ENCODE measurements around the gene RECQL5. TPM values are rescaled to one million over a fixed set of nuclear protein-coding genes. Genes with fewer than 3 reads are reported as not detected.

The RECQL5 gene
- total RNA-seq, 1 experiment from 2014 or later, result 71.3 TPM

- DNase-seq, result no peak
- BruUV-seq (replicated peaks), result no TSS peak
- Mint-ChIP-seq H3K9me3 (ENCODE audit: low read depth, unreplicated experiment) (no peaks in the 10 kb centered on the region), H3K36me3 (ENCODE audit: insufficient read depth, unreplicated experiment) (peaks cover 41% of the 10 kb centered on the region), H3K4me1 (ENCODE audit: low read depth, unreplicated experiment) (peaks cover 14% of the 10 kb centered on the region), H3K4me3 (ENCODE audit: low read depth, unreplicated experiment) (no peak overlapping the region), H3K27ac (ENCODE audit: unreplicated experiment) (no peak overlapping the region), H3K27me3 (ENCODE audit: unreplicated experiment) (no peaks in the 10 kb centered on the region)
- intact Hi-C loops (cut with micrococcal nuclease; ENCODE audit: unreplicated experiment), result no loop called here
- TF ChIP-seq CTCF (IDR thresholded peaks at IDR 0.05; ENCODE audit: unreplicated experiment), result no peak
- CTCF ChIA-PET, result no interaction called here
These were observed 35.6 kb downstream of the RECQL5 start for GRCh38 chr17:75631353-75631752.

GRCh38 chr17:75630071-75630917 lies 36.7 kb downstream of the RECQL5 start:
- BruUV-seq (replicated peaks), result no TSS peak
- intact Hi-C loops (cut with micrococcal nuclease; ENCODE audit: unreplicated experiment), result no loop called here
- Mint-ChIP-seq H3K4me3 (ENCODE audit: low read depth, unreplicated experiment) (no peak overlapping the region), H3K27ac (ENCODE audit: unreplicated experiment) (no peak overlapping the region), H3K4me1 (ENCODE audit: low read depth, unreplicated experiment) (peaks cover 14% of the 10 kb centered on the region), H3K9me3 (ENCODE audit: low read depth, unreplicated experiment) (no peaks in the 10 kb centered on the region), H3K36me3 (ENCODE audit: insufficient read depth, unreplicated experiment) (peaks cover 32% of the 10 kb centered on the region), H3K27me3 (ENCODE audit: unreplicated experiment) (no peaks in the 10 kb centered on the region)
- no peak for TF ChIP-seq CTCF (IDR thresholded peaks at IDR 0.05; ENCODE audit: unreplicated experiment)
- CTCF ChIA-PET, result interaction anchor here (0.9 to 1.7 kb wide), 4 partner anchors 9 to 29 kb away, joined by 3 to 5 read pairs (median 3); no protein-coding TSS in a partner anchor
- no peak for DNase-seq

- H3K4me3 Mint-ChIP-seq (ENCODE audit: low read depth, unreplicated experiment), result no peak overlapping the region
- peaks cover 37% of the 10 kb centered on the region for H3K36me3 Mint-ChIP-seq (ENCODE audit: insufficient read depth, unreplicated experiment)
- H3K9me3 Mint-ChIP-seq (ENCODE audit: low read depth, unreplicated experiment), result no peaks in the 10 kb centered on the region
- CTCF ChIA-PET, result interaction anchor here (0.9 to 1.7 kb wide), 4 partner anchors 8 to 28 kb away, joined by 3 to 5 read pairs (median 3); no protein-coding TSS in a partner anchor
- no peak for TF ChIP-seq CTCF (IDR thresholded peaks at IDR 0.05; ENCODE audit: unreplicated experiment)
- H3K4me1 Mint-ChIP-seq (ENCODE audit: low read depth, unreplicated experiment), result peaks cover 12% of the 10 kb centered on the region
- BruUV-seq (replicated peaks), result no TSS peak
- DNase-seq, result no peak
- no peak overlapping the region for H3K27ac Mint-ChIP-seq (ENCODE audit: unreplicated experiment)
- intact Hi-C loops (cut with micrococcal nuclease; ENCODE audit: unreplicated experiment), result no loop called here
- H3K27me3 Mint-ChIP-seq (ENCODE audit: unreplicated experiment), result no peaks in the 10 kb centered on the region
These were observed 37.8 kb downstream of the RECQL5 start for GRCh38 chr17:75629157-75629556.

GRCh38 chr17:75628425-75628824 lies 38.5 kb downstream of the RECQL5 start:
- no peak for TF ChIP-seq CTCF (IDR thresholded peaks at IDR 0.05; ENCODE audit: unreplicated experiment)
- Mint-ChIP-seq H3K4me1 (ENCODE audit: low read depth, unreplicated experiment) (peaks cover 5% of the 10 kb centered on the region), H3K27me3 (ENCODE audit: unreplicated experiment) (no peaks in the 10 kb centered on the region), H3K27ac (ENCODE audit: unreplicated experiment) (no peak overlapping the region), H3K4me3 (ENCODE audit: low read depth, unreplicated experiment) (no peak overlapping the region), H3K9me3 (ENCODE audit: low read depth, unreplicated experiment) (no peaks in the 10 kb centered on the region), H3K36me3 (ENCODE audit: insufficient read depth, unreplicated experiment) (peaks cover 37% of the 10 kb centered on the region)
- no TSS peak for BruUV-seq (replicated peaks)
- CTCF ChIA-PET, result interaction anchor here (0.8 kb wide), 1 partner anchor 27 kb away, joined by 3 read pairs; no protein-coding TSS in a partner anchor
- no peak for DNase-seq
- intact Hi-C loops (cut with micrococcal nuclease; ENCODE audit: unreplicated experiment), result no loop called here
